Amygdala (tissue), 56 donors: ENCODE data around the gene MFN1.

Experiments
- DNase-seq, 56 donors: peaks; one replicate each; lab custom pipeline; 2025; lab: John Stamatoyannopoulos, UW

Gene MFN1

DNA sequence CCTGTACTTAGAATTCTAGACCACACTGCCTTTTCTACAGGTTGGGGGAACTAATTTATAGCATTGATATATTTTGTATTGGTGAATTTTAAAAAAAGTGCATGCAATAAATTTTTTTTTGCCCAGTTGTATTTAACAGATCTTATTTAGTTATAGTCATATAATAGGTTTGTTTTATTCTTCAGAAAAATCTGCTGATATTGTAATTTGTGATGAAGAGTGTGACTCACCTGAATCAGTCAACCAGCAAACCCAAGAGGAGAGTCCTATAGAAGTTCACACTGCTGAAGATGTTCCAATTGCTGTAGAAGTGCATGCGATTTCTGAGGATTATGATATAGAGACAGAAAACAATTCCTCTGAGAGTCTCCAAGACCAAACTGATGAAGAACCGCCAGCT lies 14.4 kb upstream of the MFN1 start:
- DNase-seq, result no peak

GRCh38 chr3:179336345-179336929 lies 11.1 kb upstream of the MFN1 start:
- DNase-seq, result no peak

DNA sequence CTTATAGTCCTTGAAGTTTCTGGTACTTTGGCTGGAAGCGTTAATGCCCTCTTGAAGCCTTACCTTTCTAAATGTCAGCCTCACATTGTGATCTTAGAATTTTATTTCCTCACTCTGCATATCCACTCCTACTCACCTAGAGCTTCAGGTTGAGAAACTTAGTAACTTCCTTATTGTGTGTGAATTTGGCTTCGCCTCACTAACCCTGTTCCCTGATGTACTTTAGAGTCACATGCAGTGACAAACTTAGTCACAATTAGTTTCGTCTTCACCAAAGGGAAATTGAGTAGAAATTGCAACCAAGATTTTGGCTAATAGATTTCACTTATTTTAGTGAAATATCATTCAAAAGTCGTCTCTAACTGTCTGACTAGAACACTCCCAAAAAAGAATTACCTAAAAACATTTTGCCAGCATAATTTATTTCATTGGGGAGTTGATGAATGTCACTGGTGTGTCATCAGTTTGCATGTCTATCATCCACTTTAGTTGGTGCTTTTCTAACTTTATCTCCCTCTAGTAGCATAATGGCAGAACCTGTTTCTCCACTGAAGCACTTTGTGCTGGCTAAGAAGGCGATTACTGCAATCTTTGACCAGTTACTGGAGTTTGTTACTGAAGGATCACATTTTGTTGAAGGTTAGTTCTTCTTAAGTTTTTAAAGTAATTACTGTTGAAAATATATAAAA lies 960 bp downstream of the MFN1 start:
- DNase-seq, result no peak

GRCh38 chr3:179355996-179356395 lies 8.5 kb downstream of the MFN1 start:
- DNase-seq, result no peak

DNA sequence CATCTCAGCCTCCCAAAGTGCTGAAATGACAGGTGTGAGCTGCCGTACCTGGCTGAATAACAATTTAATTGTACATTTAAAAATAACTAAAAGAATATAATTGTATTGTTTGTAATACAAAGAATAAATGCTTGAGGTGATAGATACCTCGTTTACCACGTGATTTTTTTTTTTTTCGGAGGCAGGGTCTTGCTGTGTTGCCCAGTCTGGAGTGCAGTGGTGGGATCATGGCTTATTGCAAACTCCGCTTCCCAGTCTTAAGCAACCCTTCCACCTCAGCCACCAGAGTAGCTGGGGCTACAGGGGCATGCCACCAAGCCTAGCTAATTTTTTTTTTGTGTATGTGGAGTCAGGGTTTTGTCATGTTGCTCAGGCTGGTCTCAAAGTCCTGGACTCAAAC lies 15.8 kb downstream of the MFN1 start:
- no peak for DNase-seq

- no peak for DNase-seq
Measured at GRCh38 chr3:179369621-179370020, 22.1 kb downstream of the MFN1 start.

GRCh38 chr3:179373938-179374337 lies 26.4 kb downstream of the MFN1 start:
- no peak for DNase-seq

DNA sequence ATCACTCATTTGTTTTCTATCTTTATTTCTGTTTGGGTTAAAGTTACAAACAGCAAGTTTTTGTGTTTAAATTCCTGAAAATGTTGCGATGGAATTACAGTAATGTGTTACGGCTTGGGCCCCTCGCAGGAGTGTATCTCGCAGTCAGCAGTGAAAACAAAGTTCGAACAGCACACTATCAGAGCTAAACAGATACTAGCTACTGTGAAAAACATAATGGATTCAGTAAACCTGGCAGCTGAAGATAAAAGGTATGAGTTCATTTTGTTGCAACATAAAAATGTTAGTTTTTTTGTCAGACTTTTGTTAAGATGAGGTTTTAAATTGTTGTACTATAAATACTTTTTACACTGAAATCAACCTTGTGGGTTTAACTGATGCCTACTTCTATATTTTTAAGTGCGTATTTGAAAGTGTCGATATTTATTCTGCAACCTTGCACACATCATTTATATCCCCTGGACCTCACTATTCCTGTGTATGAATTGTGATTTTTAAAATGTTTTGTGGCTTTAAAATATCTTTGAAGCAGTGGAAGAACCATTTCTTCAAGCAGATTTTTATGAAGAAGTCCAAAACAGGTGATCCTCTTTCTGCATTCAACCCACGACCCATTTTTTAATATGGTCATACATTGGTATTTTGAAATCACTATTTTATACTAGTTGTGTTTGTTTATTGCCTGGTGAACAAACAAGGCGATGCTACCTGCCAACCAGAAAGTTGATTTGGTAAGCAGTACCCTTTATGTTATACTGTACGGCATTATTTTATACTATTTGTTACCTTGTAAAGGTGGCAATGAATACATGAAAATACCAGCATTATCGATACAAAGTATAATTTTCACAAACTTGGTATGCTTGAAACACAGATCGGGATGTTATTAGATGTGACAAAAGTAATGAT lies 27.8 kb downstream of the MFN1 start:
- no peak for DNase-seq

DNA sequence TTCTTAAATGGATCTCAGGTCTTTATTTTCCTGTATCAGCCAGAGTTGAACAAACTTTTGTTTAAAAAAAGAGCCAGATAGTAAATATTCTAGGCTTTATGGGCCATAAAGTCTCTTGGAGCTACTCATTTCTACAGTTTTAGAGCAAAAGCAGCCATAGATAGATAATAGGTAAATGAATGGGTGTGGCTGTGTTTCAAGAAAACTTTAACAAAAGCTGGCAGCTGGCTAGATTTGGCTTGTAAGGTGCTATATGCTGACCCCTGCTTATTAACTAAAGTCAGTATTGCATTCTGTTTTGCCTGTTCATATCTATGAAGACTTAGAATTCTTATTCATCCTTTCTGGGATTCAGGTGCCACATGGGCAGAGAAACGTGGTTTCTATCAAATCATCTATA lies 29.0 kb downstream of the MFN1 start:
- no peak for DNase-seq

- no peak for DNase-seq
Measured at GRCh38 chr3:179391906-179392305, 44.4 kb downstream of the MFN1 start.

DNA sequence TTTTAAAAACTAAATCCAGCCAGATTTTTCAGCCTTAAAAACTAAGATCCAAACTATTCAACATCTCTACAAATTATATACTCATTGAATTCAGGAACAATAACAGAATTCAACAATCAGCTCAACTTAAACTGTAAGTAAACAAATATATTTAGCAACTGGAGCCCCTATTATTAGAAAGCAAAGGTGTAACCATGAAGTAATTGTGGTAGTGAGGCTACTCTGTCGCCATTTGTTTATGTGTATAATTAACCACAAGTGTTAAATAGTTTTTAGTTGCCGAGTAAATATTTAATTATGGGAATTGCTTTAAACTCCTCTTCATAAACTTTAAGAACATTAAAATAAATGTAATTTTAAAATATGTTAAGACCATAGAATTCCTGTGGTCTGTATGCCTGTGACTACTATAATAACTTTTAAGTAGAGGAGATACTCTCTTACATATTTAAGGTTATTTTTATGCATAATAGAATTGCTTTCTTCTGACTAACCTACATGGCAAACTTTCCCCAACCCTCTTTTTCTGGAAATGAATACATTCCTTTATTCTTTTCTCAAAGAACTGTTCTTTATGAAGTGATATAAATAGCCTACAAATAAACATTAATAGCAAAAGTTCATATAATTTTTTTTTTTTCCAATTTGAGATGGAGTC lies 51.2 kb downstream of the MFN1 start:
- DNase-seq, result no peak

DNA sequence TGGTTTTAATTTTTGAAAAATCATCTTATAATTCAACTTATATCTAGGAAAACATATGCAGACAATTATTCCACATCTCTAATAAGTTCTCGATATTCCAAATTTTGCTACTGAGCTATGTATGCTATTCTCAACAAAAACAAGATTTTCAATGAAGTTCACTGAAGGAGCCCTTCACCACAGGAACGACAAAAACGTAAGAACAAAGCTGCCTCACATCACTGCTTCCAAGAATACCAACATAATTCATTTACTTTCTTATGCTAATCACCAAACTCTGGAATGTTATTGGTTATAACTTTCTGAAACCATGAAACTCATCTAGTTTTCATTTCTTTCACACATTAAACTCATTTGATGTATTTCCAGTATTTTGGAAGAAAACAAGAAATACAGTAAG lies 54.1 kb downstream of the MFN1 start:
- no peak for DNase-seq

DNA sequence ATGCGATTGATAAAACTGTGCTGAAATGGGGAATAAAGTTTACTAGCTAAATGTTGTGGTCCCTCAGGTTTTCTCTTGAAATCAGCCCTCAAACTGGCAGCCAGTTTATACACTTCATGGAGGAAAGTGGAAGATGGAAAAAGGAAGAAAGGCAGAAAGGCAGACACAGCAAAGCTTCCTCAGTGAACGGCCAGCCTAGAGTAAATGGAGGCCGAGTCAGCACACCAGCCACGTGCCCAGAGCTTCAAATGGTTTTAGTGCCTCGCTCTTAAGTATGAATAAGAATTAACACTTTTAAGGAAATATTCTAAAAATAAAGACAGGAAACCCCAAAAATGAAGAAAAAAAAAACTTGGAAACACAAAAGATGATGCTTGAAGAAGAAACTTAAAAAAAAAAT lies 55.5 kb downstream of the MFN1 start:
- DNase-seq, result no peak

DNA sequence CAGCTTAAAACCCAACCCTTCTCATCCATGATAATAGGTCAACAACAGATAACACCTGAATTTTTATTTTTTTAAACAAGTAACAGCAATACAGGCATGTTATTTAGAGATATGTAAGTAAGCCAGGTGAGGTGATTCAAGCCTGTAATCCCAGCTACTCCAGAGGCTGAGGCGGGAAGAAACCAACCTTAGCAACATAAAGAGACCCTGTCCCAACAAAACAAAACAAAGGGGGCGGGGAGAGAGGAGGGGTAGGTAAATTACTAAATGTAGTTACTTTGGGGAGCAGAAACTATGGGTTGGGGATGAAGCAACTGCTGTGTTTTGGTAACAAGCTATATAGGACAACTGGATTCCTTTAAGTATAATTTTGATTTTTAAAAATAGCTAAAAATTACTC lies 56.8 kb downstream of the MFN1 start:
- no peak for DNase-seq

- DNase-seq, result no peak
Measured at GRCh38 chr3:179410331-179410730, 62.8 kb downstream of the MFN1 start.

DNA sequence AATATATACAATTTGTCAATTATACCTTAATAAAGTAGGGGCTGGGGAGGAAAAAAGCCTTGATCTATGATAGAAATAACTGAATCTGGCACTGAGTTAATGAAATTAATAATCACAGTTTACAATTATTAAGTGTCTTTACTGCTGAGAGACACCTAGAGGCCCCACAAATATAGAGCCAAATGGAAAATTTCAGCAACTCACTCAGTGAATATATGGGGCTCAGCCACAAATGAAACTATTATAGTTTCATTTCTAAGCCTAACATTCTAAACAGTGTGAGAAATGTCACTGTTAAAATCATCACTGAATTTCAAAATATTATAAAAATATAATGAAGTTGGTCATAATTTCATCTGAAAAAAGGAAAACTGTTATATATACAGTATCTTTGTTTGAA lies 63.5 kb downstream of the MFN1 start:
- no peak for DNase-seq

GRCh38 chr3:179414804-179415203 lies 67.3 kb downstream of the MFN1 start:
- no peak for DNase-seq

DNA sequence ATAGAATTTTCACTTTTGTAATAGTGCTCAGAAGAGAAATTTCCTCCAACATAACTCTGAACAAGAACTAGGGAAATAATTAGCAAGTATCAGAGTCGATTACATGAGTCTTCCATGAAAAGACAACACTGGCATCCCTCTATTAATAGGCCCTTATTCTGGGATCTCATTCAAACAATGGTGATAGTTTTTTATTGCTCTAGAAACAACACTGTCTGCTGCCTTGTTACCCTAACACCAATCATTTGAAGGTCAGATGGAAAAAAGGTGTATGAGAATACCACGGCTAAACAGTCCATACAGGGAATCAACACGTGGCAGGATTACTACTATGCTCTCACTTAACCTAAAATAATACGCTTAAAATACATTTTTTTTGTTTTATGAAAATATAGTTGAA lies 67.9 kb downstream of the MFN1 start:
- DNase-seq, result no peak

GRCh38 chr3:179416681-179417080 lies 69.2 kb downstream of the MFN1 start:
- DNase-seq, result no peak

- DNase-seq, result no peak
Measured at GRCh38 chr3:179418610-179419009, 71.1 kb downstream of the MFN1 start.

- peak in 18 of 56 donors; percentile 2 to 55 (median 11) for DNase-seq
Measured at GRCh38 chr3:179421500-179421899, 74.0 kb downstream of the MFN1 start.
